Right ventricle myocardium inferior (tissue), 1 donor: ENCODE results near the gene CT45A6. TPM values are rescaled to one million over a fixed set of nuclear protein-coding genes. Genes with fewer than 3 reads are reported as not detected.
"Not testable (repeated sequence)": the region's sequence is repeated elsewhere in the genome, so short reads cannot be mapped to it uniquely, and the experiment has no call there.

ENCODE experiments used
- ATAC-seq: fragments of 200-7000 bp; cut with Tn5 transposase; one replicate; pipeline ENCODE4 v1.9.1; 2020; ENCODE audit warnings: mild to moderate bottlenecking, moderate library complexity
- DNase-seq: peaks from one replicate; pipeline ENCODE4 v3.0.0; 2021; ENCODE audit errors: missing footprints
- intact Hi-C: fragments of 100-400 bp; cut with DNase I; formaldehyde crosslinking; loops from one replicate; pipeline ENCODE4 v1.11.0; 2022
- long read RNA-seq: library from polyadenylated mRNA; unstranded; transcript quantifications from one replicate; pipeline ENCODE4 v2.0.0, GENCODE V29; 2021
- total RNA-seq: library from RNA; stranded (reverse); fragmentation: NEBNext Ultra II Directional; extraction: Animal tissue kit (Norgen Biotek cat#: 25700); gene quantifications from one replicate; pipeline ENCODE4 v1.2.1, GENCODE V29; 2021
- donor health status: DM: no; HTN: yes; CAD: no; lungs with severe emphysema.

CT45A6 gene
- not detected for total RNA-seq
- long read RNA-seq, result 0 reads

- ATAC-seq, intact Hi-C loops, DNase-seq: not testable (repeated sequence)
Observed at GRCh38 chrX:135802687-135803086, at the start of gene CT45A6. CT45A6 (minus strand) TSS chrX:135802787; CDS start chrX:135798993, 3,794 bp downstream.

GRCh38 chrX:135837180-135837579 is 34.6 kb upstream of the CT45A6 start, which contains the start of gene CT45A7:
CT45A7 (minus strand) TSS chrX:135837280; CDS start chrX:135833533, 3,747 bp downstream.
- intact Hi-C loops, DNase-seq, ATAC-seq: not testable (repeated sequence)

GRCh38 chrX:135819912-135820311 is 17.3 kb upstream of the CT45A6 start, which contains the start of gene CT45A2:
CT45A2 (minus strand) TSS chrX:135820012; CDS start chrX:135816265, 3,747 bp downstream.
- ATAC-seq, intact Hi-C loops, DNase-seq: not testable (repeated sequence)

GRCh38 chrX:135785403-135785802 is 17.2 kb downstream of the CT45A6 start, which contains the start of gene CT45A5:
CT45A5 (minus strand) TSS chrX:135785503; CDS start chrX:135781729, 3,774 bp downstream.
- intact Hi-C loops, ATAC-seq, DNase-seq: not testable (repeated sequence)

- ATAC-seq, intact Hi-C loops, DNase-seq: not testable (repeated sequence)
Observed at GRCh38 chrX:135768091-135768490, 34.5 kb downstream of the CT45A6 start, which contains the start of gene CT45A3. CT45A3 (minus strand) TSS chrX:135768191; CDS start chrX:135764444, 3,747 bp downstream.

- intact Hi-C loops, ATAC-seq, DNase-seq: not testable (repeated sequence)
Observed at GRCh38 chrX:135744739-135745138, 57.8 kb downstream of the CT45A6 start.

Other genes starting within 250 kb of the CT45A6 start
- not detected for gene CT45A1, start 89.1 kb downstream of the CT45A6 start, total RNA-seq
- gene CT45A3, start 34.6 kb downstream of the CT45A6 start, total RNA-seq, result not detected
- not detected for gene CT45A5, start 17.3 kb downstream of the CT45A6 start, total RNA-seq
- not detected for gene CT45A2, start 17.2 kb upstream of the CT45A6 start, total RNA-seq
- not detected for gene CT45A7, start 34.5 kb upstream of the CT45A6 start, total RNA-seq
- gene CT45A8, start 51.8 kb upstream of the CT45A6 start, total RNA-seq, result not detected
- not detected for gene CT45A9, start 69.0 kb upstream of the CT45A6 start, total RNA-seq
- not detected for gene CT45A10, start 90.7 kb upstream of the CT45A6 start, total RNA-seq
- gene SAGE1, start 90.9 kb upstream of the CT45A6 start, total RNA-seq, result not detected
- 22.4 TPM for gene MMGT1, start 171.2 kb upstream of the CT45A6 start, total RNA-seq
- 15.4 TPM for gene SLC9A6, start 182.6 kb upstream of the CT45A6 start, total RNA-seq